Fibroblast of pulmonary artery (primary cell): ENCODE measurements around the gene KLHL12.

Source experiments
- DNase-seq: peaks from one replicate; pipeline ENCODE4 v3.0.0-alpha.2; 2010; ENCODE audit warnings: low read depth
- H3K4me3 ChIP-seq: replicated peaks from 2 replicates; pipeline ENCODE4 v1.5.1; 2011; ENCODE audit warnings: low read depth, mild to moderate bottlenecking, control low read depth, low read length, moderate library complexity
- TF ChIP-seq, protein P1 (sequence below): IDR thresholded peaks from 2 replicates; pipeline ENCODE4 v1.5.1; 2011; ENCODE audit warnings: mild to moderate bottlenecking, control low read depth, low read length, inconsistent platforms; ENCODE audit errors: missing control alignments

The KLHL12 gene

DNA sequence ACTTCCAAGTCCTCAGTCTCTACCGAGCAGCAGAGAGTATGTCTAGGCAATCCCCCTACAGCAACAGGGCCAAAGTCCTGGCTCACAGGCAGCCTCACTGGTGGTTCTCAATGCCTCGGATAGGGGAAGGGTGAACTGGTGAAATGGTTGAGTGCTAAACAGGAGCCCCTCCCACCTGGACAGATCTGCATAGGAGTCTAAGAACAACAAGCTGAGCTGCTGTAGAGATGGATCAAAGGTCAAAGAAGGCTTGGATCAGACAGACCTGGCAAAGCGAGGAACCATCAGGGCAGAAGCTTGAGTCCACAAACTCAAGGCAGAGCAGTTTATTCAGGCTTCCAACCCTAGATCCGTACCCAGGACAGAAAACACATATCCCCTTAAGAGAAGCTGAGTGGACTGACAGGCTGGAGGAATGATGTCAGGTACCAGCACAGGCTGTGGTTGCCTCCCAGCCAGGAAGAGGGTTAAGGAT lies 69.9 kb downstream of the KLHL12 start:
- TF ChIP-seq, protein P1, sequence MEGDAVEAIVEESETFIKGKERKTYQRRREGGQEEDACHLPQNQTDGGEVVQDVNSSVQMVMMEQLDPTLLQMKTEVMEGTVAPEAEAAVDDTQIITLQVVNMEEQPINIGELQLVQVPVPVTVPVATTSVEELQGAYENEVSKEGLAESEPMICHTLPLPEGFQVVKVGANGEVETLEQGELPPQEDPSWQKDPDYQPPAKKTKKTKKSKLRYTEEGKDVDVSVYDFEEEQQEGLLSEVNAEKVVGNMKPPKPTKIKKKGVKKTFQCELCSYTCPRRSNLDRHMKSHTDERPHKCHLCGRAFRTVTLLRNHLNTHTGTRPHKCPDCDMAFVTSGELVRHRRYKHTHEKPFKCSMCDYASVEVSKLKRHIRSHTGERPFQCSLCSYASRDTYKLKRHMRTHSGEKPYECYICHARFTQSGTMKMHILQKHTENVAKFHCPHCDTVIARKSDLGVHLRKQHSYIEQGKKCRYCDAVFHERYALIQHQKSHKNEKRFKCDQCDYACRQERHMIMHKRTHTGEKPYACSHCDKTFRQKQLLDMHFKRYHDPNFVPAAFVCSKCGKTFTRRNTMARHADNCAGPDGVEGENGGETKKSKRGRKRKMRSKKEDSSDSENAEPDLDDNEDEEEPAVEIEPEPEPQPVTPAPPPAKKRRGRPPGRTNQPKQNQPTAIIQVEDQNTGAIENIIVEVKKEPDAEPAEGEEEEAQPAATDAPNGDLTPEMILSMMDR, result no peak
- no peak overlapping the region for H3K4me3 ChIP-seq
- DNase-seq, result no peak

- TF ChIP-seq, protein P1, result no peak
- DNase-seq, result no peak
- no peak overlapping the region for H3K4me3 ChIP-seq
Measured at GRCh38 chr1:202856014-202856413, 71.0 kb downstream of the KLHL12 start.

- TF ChIP-seq, protein P1, result no peak
- DNase-seq, result no peak
- H3K4me3 ChIP-seq, result no peak overlapping the region
Measured at GRCh38 chr1:202854787-202855186, 72.2 kb downstream of the KLHL12 start.

- peak; percentile 76 for DNase-seq
Measured at GRCh38 chr1:202852163-202852904, 74.7 kb downstream of the KLHL12 start.

GRCh38 chr1:202850593-202851362 lies 76.3 kb downstream of the KLHL12 start:
- TF ChIP-seq, protein P1, result no peak
- no peak overlapping the region for H3K4me3 ChIP-seq
- no peak for DNase-seq

More at GRCh38 chr1:202852163-202852904, 74.7 kb downstream of the KLHL12 start:
- TF ChIP-seq, protein P1, result peak; percentile 73
- no peak overlapping the region for H3K4me3 ChIP-seq

GRCh38 chr1:202848191-202848542 lies 78.9 kb downstream of the KLHL12 start:
- TF ChIP-seq, protein P1, result no peak
- H3K4me3 ChIP-seq, result no peak overlapping the region
- no peak for DNase-seq
